ENCODE data around the gene IQCE.
A peak's percentile ranks its signal among the peaks of the same experiment; 100 is the strongest.
"Not testable (repeated sequence)": the region's sequence is repeated elsewhere in the genome, so short reads cannot be mapped to it uniquely, and the experiment has no call there.

The IQCE gene

GRCh38 chr7:2555121-2556052, 3.4 kb upstream of the IQCE start, which contains the start of gene BRAT1:
TSS of gene BRAT1 (minus strand) at chr7:2555524. CDS start at chr7:2554431, 1,093 bp downstream.
- peak; percentile 86 for DNase-seq

GRCh38 chr7:2559283-2559950, 638 bp downstream of the IQCE start:
- no peak for DNase-seq

- DNase-seq, result not testable (repeated sequence)
Measured at GRCh38 chr7:2563955-2564354, 5.2 kb downstream of the IQCE start.

- no peak for DNase-seq
Measured at GRCh38 chr7:2564970-2565540, 6.3 kb downstream of the IQCE start.

- DNase-seq, result no peak
Measured at GRCh38 chr7:2566348-2566889, 7.6 kb downstream of the IQCE start.

GRCh38 chr7:2566890-2567678, 8.3 kb downstream of the IQCE start:
- DNase-seq, result no peak

- DNase-seq, result no peak
Measured at GRCh38 chr7:2567679-2568278, 9.0 kb downstream of the IQCE start.

- DNase-seq, result no peak
Measured at GRCh38 chr7:2568521-2569223, 9.9 kb downstream of the IQCE start.

GRCh38 chr7:2569421-2569820, 10.6 kb downstream of the IQCE start:
- no peak for DNase-seq

GRCh38 chr7:2570021-2570420, 11.2 kb downstream of the IQCE start:
- no peak for DNase-seq

- DNase-seq, result no peak
Measured at GRCh38 chr7:2571409-2571808, 12.6 kb downstream of the IQCE start.

GRCh38 chr7:2572101-2572842, 13.5 kb downstream of the IQCE start:
- peak; percentile 33 for DNase-seq

GRCh38 chr7:2573761-2574160, 15.0 kb downstream of the IQCE start:
- DNase-seq, result no peak

GRCh38 chr7:2575046-2575732, 16.4 kb downstream of the IQCE start:
- no peak for DNase-seq

- DNase-seq, result no peak
Measured at GRCh38 chr7:2575733-2576340, 17.1 kb downstream of the IQCE start.

GRCh38 chr7:2576742-2577491, 18.1 kb downstream of the IQCE start:
- DNase-seq, result no peak

GRCh38 chr7:2577914-2578680, 19.3 kb downstream of the IQCE start:
- DNase-seq, result no peak

- no peak for DNase-seq
Measured at GRCh38 chr7:2580636-2581035, 21.9 kb downstream of the IQCE start.
